RWPE1 (cell line): ENCODE data around the gene SLC45A1.

Source experiments
- CTCF ChIA-PET: fragments of 350-600 bp; sonication (Branson Sonifier 250); formaldehyde crosslinking; extraction: SDS; loops from one replicate; lab custom pipeline; 2021; lab: Yijun Ruan, JAX
- POLR2A ChIA-PET: fragments of 400-600 bp; formaldehyde crosslinking; extraction: SDS; loops from one replicate; lab custom pipeline; 2020; ENCODE audit warnings: antibody characterized with exemption; ENCODE audit not compliant: low non-redundant PET; lab: Yijun Ruan, JAX
- DNase-seq: peaks from one replicate; pipeline ENCODE4 v3.0.0; 2012; ENCODE audit warnings: low spot score
- H3K27ac ChIP-seq: fragments of 450-650 bp; 2 replicates; pipeline ENCODE4 v1.5.1; 2017
- TF ChIP-seq, protein P1 (sequence below): fragments of 450-650 bp; conservative IDR thresholded peaks from 2 replicates; pipeline ENCODE4 v1.5.1; 2017; ENCODE audit warnings: low read depth, mild to moderate bottlenecking

The SLC45A1 gene

DNA sequence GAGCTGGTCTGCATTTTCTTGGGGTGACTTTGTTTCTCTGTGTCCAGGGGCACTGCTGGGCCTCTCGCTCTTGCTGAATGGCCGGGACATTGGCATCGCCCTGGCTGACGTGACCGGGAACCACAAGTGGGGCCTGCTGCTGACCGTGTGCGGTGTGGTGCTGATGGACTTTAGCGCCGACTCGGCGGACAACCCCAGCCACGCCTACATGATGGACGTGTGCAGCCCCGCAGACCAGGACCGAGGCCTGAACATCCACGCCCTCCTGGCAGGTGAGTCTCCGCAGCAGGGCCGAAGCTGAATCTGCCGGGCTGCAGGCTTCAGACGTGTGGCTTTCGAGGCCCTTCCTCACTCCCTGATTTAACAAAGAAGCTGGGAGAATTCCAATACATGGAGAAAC is 7.9 kb downstream of the SLC45A1 start:
- ChIA-PET POLR2A (no interaction called here), CTCF (no interaction called here)
- TF ChIP-seq, protein P1, sequence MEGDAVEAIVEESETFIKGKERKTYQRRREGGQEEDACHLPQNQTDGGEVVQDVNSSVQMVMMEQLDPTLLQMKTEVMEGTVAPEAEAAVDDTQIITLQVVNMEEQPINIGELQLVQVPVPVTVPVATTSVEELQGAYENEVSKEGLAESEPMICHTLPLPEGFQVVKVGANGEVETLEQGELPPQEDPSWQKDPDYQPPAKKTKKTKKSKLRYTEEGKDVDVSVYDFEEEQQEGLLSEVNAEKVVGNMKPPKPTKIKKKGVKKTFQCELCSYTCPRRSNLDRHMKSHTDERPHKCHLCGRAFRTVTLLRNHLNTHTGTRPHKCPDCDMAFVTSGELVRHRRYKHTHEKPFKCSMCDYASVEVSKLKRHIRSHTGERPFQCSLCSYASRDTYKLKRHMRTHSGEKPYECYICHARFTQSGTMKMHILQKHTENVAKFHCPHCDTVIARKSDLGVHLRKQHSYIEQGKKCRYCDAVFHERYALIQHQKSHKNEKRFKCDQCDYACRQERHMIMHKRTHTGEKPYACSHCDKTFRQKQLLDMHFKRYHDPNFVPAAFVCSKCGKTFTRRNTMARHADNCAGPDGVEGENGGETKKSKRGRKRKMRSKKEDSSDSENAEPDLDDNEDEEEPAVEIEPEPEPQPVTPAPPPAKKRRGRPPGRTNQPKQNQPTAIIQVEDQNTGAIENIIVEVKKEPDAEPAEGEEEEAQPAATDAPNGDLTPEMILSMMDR: no peak
- H3K27ac ChIP-seq: no peak overlapping the region
- DNase-seq: no peak

DNA sequence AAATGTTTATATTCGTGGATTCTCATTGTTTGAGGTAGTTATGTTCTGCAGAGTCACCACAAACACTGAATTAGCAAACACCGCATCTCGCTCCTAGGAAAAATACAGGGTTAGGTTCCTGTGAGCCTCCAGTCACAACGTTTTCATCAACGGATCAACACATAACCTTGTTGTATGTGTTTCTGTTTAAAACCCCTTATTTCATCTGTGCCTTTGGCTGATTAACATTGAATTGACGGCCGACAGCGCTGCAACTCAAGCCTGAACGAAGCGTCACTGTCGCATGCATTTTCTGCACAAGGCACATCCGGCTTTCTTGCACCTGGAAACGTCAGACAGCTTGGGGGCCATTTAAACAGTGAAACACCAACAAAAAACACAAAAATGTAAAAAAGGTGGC is 8.4 kb downstream of the SLC45A1 start:
- POLR2A ChIA-PET: no interaction called here

DNA sequence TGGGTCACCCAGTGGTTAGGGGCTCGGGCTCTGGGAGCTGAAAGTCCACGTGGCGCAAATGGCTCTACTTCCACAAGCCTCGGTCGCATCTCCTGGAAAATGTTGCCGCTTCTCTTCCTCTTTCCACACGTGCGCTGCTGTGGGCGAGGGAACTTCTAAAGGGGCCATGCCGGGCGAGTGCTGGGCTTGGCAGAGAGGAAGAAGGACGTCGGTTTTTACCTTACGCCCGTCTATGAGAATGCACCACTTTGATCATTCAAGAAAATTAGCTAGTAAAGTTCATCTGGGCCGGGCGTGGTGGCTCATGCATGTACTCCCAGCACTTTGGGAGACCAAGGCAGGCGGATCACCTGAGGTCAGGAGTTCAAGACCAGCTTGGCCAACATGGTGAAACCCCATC is 10.4 kb downstream of the SLC45A1 start:
- POLR2A ChIA-PET: no interaction called here
- no peak for DNase-seq
- CTCF ChIA-PET: no interaction called here
- H3K27ac ChIP-seq: no peak overlapping the region
- TF ChIP-seq, protein P1: no peak

More for the DNA sequence above, 8.4 kb downstream of the SLC45A1 start:
- H3K27ac ChIP-seq: no peak overlapping the region
- DNase-seq: no peak
- TF ChIP-seq, protein P1: no peak
- CTCF ChIA-PET: no interaction called here

DNA sequence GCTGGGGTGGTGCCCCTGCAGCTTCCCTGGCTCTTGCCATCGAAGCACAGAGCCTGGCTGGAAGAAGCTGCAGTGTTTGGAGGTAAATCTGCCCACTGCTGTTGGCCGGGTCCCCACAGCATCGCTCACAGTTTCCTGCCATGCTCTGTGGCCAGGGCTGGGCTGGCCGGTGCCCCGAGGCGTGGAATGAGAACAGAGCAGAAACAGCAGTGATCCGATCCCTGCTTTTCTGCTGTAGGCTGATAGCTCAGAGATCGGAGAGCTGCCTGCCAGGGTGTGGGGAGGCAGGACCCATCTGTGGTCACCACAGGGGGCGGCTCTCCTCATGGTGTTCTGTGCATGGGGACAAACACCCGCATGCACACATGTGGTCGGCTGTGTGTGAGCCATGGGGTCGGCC is 11.5 kb downstream of the SLC45A1 start:
- ChIA-PET CTCF (no interaction called here), POLR2A (no interaction called here)
- TF ChIP-seq, protein P1: no peak
- no peak overlapping the region for H3K27ac ChIP-seq
- no peak for DNase-seq

DNA sequence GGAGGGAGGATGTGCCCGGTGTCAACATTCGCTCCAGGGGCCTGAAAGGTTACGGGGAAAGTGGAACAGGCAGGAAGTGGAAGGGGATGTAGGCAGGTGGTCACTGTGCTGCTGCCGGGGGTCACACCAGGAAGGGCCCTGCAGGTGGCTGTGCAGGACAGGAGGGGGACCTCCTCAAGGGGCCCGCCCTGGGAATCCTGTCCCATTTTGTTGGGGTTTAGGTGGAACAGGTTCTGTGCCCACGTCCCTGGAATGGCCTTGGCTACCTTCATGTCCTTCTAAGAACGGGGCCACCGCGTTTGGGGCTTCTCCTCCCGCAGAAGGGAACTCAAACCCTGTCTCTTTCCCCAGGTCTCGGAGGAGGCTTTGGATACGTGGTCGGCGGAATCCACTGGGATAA is 11.9 kb downstream of the SLC45A1 start:
- TF ChIP-seq, protein P1: no peak
- ChIA-PET POLR2A (no interaction called here), CTCF (no interaction called here)
- DNase-seq: no peak
- H3K27ac ChIP-seq: no peak overlapping the region

DNA sequence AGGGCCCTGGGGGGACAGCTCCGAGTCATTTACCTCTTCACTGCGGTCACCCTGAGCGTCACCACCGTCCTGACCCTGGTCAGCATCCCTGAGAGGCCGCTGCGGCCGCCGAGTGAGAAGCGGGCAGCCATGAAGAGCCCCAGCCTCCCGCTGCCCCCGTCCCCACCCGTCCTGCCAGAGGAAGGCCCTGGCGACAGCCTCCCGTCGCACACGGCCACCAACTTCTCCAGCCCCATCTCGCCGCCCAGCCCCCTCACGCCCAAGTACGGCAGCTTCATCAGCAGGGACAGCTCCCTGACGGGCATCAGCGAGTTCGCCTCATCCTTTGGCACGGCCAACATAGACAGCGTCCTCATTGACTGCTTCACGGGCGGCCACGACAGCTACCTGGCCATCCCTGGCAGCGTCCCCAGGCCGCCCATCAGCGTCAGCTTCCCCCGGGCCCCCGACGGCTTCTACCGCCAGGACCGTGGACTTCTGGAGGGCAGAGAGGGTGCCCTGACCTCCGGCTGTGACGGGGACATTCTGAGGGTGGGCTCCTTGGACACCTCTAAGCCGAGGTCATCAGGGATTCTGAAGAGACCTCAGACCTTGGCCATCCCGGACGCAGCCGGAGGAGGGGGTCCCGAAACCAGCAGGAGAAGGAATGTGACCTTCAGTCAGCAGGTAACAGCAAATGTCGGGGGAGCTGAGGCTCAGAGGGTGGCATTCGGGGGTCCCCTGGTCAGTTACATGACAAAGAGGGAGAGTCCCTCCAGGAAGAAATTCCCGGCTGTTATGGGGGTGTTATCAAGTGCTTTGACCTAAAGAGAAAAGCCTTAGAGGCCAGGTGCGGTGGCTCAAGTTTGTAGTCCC is 12.6 kb downstream of the SLC45A1 start:
- no peak for DNase-seq
- ChIA-PET CTCF (interaction anchor here (0.9 kb wide), 1 partner anchor 17 kb away, joined by 3 read pairs; no protein-coding TSS in a partner anchor), POLR2A (no interaction called here)
- TF ChIP-seq, protein P1: no peak
- H3K27ac ChIP-seq: no peak overlapping the region
